Large intestine (tissue), 1 donor: ENCODE measurements around the gene FOXA1. TPM values are rescaled to one million over a fixed set of nuclear protein-coding genes. Genes with fewer than 3 reads are reported as not detected.

ENCODE experiments used
- polyA plus RNA-seq: library from polyadenylated mRNA; unstranded; fragments of 120-200 nt; gene quantifications from one replicate; pipeline ENCODE4 v1.2.1, GENCODE V29; 2013

FOXA1 gene
- polyA plus RNA-seq, 1 donor = 36.0 TPM

Other genes with a start within 250 kb of the FOXA1 start
- 2.1 TPM for gene TTC6, start 380 bp upstream of the FOXA1 start, polyA plus RNA-seq